Spleen (tissue), 11 donors: ENCODE data around the gene CEP250. TPM values are rescaled to one million over a fixed set of nuclear protein-coding genes. Genes with fewer than 3 reads are reported as not detected.
"Not testable (repeated sequence)": the region's sequence is repeated elsewhere in the genome, so short reads cannot be mapped to it uniquely, and the experiment has no call there.

ENCODE experiments used
- DNase-seq: peaks from one replicate; pipeline ENCODE4 v3.0.0-alpha.2; 2020
- H3K27ac ChIP-seq, 8 donors: fragments of 200-600 bp; sonication (generic) in 7 of 8; 1 replicate in 4 of 8; 2 replicates in 4 of 8; pipeline versions ENCODE4 v1.5.0 to v1.8.0; 2016 to 2021; ENCODE audit warnings: inconsistent platforms in 4 of 8, mild to moderate bottlenecking in 4 of 8, moderate library complexity in 1 of 8
- H3K27me3 ChIP-seq, 7 donors: fragments of 200-600 bp; sonication (generic) in 6 of 7; replicated peaks in 1 of 7; 1 replicate in 4 of 7; 2 replicates in 3 of 7; pipeline versions ENCODE4 v1.5.0 to v1.8.0; 2016 to 2021; ENCODE audit warnings: inconsistent platforms in 3 of 7, mild to moderate bottlenecking in 1 of 7
- H3K36me3 ChIP-seq, 6 donors: fragments of 200-600 bp; sonication (generic) in 5 of 6; 1 replicate in 4 of 6; 2 replicates in 2 of 6; pipeline versions ENCODE4 v1.5.0 to v1.8.0; 2016 to 2021; ENCODE audit warnings: inconsistent platforms in 2 of 6
- H3K4me1 ChIP-seq, 6 donors: fragments of 200-600 bp; sonication (generic) in 5 of 6; 1 replicate in 3 of 6; 2 replicates in 3 of 6; pipeline versions ENCODE4 v1.5.0 to v1.8.0; 2016 to 2021; ENCODE audit warnings: inconsistent platforms in 3 of 6
- H3K4me3 ChIP-seq, 8 donors: fragments of 200-600 bp; sonication (generic) in 7 of 8; 1 replicate in 4 of 8; 2 replicates in 4 of 8; pipeline versions ENCODE4 v1.5.0 to v1.8.0; 2016 to 2021; ENCODE audit warnings: inconsistent platforms in 4 of 8, mild to moderate bottlenecking in 4 of 8, moderate library complexity in 2 of 8
- H3K9me3 ChIP-seq, 8 donors: fragments of 200-600 bp; sonication (generic) in 7 of 8; 1 replicate in 4 of 8; 2 replicates in 4 of 8; pipeline versions ENCODE4 v1.5.0 to v1.8.0; 2016 to 2021; ENCODE audit warnings: inconsistent platforms in 4 of 8
- CTCF ChIP-seq, 11 experiments: fragments of 200-600 bp in 7 of 11; fragments of 450-650 bp in 4 of 11; sonication (generic) in 4 of 11; IDR thresholded peaks in 8 of 11; conservative IDR thresholded peaks in 3 of 11; 1 replicate in 7 of 11; 2 replicates in 4 of 11; pipeline versions ENCODE4 v1.4.0 to v1.8.0; 2016 to 2021; ENCODE audit warnings: antibody characterized with exemption in 11 of 11, inconsistent platforms in 4 of 11, mild to moderate bottlenecking in 1 of 11
- POLR2A ChIP-seq, 3 donors: fragments of 450-650 bp; IDR thresholded peaks; one replicate each; pipeline ENCODE4 v1.5.1; 2017; ENCODE audit warnings: antibody characterized with exemption in 3 of 3, mild to moderate bottlenecking in 1 of 3
- POLR2AphosphoS5 ChIP-seq, 3 donors: sonication (generic); formaldehyde crosslinking; IDR thresholded peaks; one replicate each; pipeline ENCODE4 v1.5.1; 2017; ENCODE audit warnings: antibody characterized with exemption in 3 of 3
- WGBS, 5 donors: extraction: QIAGEN DNeasy Blood & Tissue Kit in 3 of 5; methylation state at CpG; one replicate each; pipeline versions ENCODE4 v1.1.5 to v1.1.7; 2013 to 2018; 5-methylcytosine and 5-hydroxymethylcytosine counted together
- intact Hi-C: fragments of 100-400 bp; cut with DNase I; formaldehyde crosslinking; loops from one replicate; pipeline ENCODE4 v1.15.0; 2023; ENCODE audit warnings: low total_unique reads
- polyA plus RNA-seq, 3 donors: library from polyadenylated mRNA; stranded (reverse); fragments of 200-250 nt; gene quantifications; one replicate each; pipeline ENCODE4 v1.2.1, GENCODE V29; 2013
- total RNA-seq, 7 donors: library from RNA; depleted of rRNA in 3 of 7; stranded (reverse); fragments of >200 nt in 3 of 7; fragmentation: NEBNext Ultra II Directional in 4 of 7; extraction: Animal tissue kit (Norgen Biotek cat#: 25700) in 4 of 7; gene quantifications; one replicate each; pipeline versions ENCODE4 v1.1.0 to v1.2.1, GENCODE V29; 2016 to 2021
- donor health status: healthy with polysubstance abuse.
- donor health status: DM: no; HTN: no; CAD: no; lungs with moderate emphysema.
- donor health status: DM: no; HTN: no; CAD: no.
- donor health status: Bipolar disorder and iron deficiency.
- donor health status: healthy.
- donor health status: DM: no; HTN: no; CAD: no.
- donor health status: DM: yes; HTN: yes; CAD: no.

The CEP250 gene
- total and polyA plus RNA-seq, 10 donors = 15.2 to 70.0 (median 45.7) TPM

DNA sequence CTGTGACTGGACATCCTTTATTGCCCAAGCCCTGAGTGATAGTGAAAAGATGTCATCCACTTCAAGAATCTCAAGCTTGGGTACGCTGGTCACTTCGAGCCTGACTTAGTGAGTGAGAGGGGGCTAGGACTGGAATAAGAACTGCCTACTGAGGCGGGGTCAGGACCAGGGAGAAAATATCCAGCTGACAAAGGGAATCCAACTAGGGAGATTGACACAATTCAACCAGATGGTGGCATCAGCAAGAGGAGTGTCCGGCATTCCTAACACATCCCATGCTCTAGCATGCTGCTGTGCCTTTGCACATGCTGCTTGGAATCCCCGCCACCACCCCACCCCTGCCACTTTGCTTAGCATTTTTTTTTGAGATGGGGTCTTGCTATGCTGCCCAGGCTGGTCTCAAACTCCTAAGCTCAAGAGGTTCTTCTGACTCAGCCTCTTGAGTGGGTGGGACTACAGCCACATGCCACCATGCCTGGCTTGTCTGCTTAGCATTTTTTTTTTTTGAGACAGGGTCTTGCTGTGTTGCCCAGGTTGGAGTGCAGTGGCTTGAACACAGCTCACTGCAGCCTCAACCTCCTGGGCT lies 6.5 kb upstream of the CEP250 start:
- DNase-seq = no peak
- intact Hi-C loops = loop anchor here (5.0 kb wide), 1 partner anchor 147 kb away; no protein-coding TSS in a partner anchor
- Histone ChIP-seq H3K36me3 (no peaks in the 10 kb centered on the region), H3K27me3 (no peaks in the 10 kb centered on the region), H3K27ac (no peak overlapping the region), H3K4me3 (no peak overlapping the region), H3K4me1 (peaks cover 0 to 18% (median 7%) of the 10 kb centered on the region in 6 donors), H3K9me3 (no peaks in the 10 kb centered on the region)
- TF ChIP-seq POLR2AphosphoS5 (IDR thresholded peaks at IDR 0.05) = no peak
- no peak for TF ChIP-seq POLR2A (IDR thresholded peaks at IDR 0.05)
- no peak for TF ChIP-seq CTCF (IDR thresholded peaks at IDR 0.05 in 8 of 11, conservative IDR thresholded peaks at IDR 0.05 in 3 of 11)
- WGBS, 5 donors = 85 to 93% (median 88%) methylated on average over 2 to 5 of the region's 5 CpGs

- H3K36me3 ChIP-seq, H3K27me3 ChIP-seq, H3K4me3 ChIP-seq, H3K27ac ChIP-seq, H3K9me3 ChIP-seq, DNase-seq: not testable (repeated sequence)
- intact Hi-C loops = loop anchor here (5.0 kb wide), 1 partner anchor 148 kb away; no protein-coding TSS in a partner anchor
- 89 to 93% (median 90%) methylated on average over 13 of the region's 13 CpGs for WGBS, 5 donors
- peaks cover 0 to 25% (median 12%) of the 10 kb centered on the region in 6 donors for H3K4me1 ChIP-seq
These were observed 5.5 kb upstream of the CEP250 start for GRCh38 chr20:35449855-35450254.

DNA sequence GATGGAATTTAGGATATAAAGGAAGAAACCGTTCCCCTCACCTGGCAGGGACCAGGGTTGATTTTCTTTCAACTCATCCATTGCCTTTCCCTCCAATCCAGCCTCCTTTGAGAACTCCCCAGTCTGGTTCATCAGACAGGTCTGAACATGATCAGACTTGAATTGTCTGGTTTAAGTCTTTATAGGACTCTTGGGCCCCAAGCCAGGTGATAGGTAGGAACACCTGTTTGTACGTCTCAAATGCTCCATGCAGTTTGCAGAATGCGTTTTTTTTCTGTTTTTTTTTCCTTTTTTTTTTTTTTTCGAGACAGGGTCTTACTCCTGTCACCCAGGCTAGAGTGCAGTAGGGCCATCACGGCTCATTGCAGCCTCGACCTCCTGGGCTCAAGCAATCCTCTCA lies 4.1 kb upstream of the CEP250 start:
- DNase-seq = no peak
- 87 to 94% (median 91%) methylated on average over 6 of the region's 6 CpGs for WGBS, 5 donors
- Histone ChIP-seq H3K9me3 (no peaks in the 10 kb centered on the region), H3K27ac (no peak overlapping the region), H3K4me1 (peaks cover 4 to 35% (median 21%) of the 10 kb centered on the region in 6 donors), H3K27me3 (no peaks in the 10 kb centered on the region), H3K4me3 (no peak overlapping the region), H3K36me3 (no peaks in the 10 kb centered on the region)
- intact Hi-C loops = no loop called here
- TF ChIP-seq POLR2AphosphoS5 (IDR thresholded peaks at IDR 0.05) = no peak
- no peak for TF ChIP-seq CTCF (IDR thresholded peaks at IDR 0.05 in 8 of 11, conservative IDR thresholded peaks at IDR 0.05 in 3 of 11)
- TF ChIP-seq POLR2A (IDR thresholded peaks at IDR 0.05) = no peak

DNA sequence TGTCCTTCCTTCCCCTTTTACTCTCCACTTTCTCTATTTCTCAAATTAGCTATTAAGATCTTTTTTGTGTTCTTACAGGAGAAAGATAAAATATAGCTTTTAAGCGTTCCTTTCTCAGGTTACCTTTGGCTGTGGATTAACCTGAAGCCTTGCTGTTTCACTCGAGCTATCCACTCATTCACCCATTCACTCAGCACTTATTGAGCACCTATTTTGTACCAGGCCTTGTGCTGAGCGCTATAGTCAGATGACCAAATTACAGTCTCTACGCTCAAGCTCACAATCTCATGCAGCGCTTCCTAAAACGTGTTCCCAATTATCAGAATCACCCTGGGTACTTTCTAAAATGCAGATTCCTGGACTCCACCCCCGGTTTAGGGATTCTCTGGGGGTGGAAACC lies 1.8 kb upstream of the CEP250 start:
- TF ChIP-seq POLR2AphosphoS5 (IDR thresholded peaks at IDR 0.05) = no peak
- Histone ChIP-seq H3K27me3 (no peaks in the 10 kb centered on the region), H3K4me3 (peak overlapping the region in 3 of 8 donors; percentile 81 to 96 (median 83)), H3K9me3 (no peaks in the 10 kb centered on the region), H3K4me1 (peaks cover 4 to 34% (median 19%) of the 10 kb centered on the region in 6 donors), H3K27ac (no peak overlapping the region), H3K36me3 (no peaks in the 10 kb centered on the region)
- no peak for DNase-seq
- intact Hi-C loops = no loop called here
- 88 to 94% (median 89%) methylated on average over 7 of the region's 7 CpGs for WGBS, 5 donors

GRCh38 chr20:35456700-35457099 lies 1.3 kb downstream of the CEP250 start:
- H3K27ac ChIP-seq, DNase-seq, H3K9me3 ChIP-seq, H3K27me3 ChIP-seq, intact Hi-C loops, H3K4me3 ChIP-seq: not testable (repeated sequence)
- peaks cover 4 to 34% (median 19%) of the 10 kb centered on the region in 6 donors for H3K4me1 ChIP-seq
- peaks cover 0 to 22% (median under 1%) of the 10 kb centered on the region in 6 donors for H3K36me3 ChIP-seq
- 97 to 99% (median 98%) methylated on average over 7 of the region's 7 CpGs for WGBS, 5 donors

DNA sequence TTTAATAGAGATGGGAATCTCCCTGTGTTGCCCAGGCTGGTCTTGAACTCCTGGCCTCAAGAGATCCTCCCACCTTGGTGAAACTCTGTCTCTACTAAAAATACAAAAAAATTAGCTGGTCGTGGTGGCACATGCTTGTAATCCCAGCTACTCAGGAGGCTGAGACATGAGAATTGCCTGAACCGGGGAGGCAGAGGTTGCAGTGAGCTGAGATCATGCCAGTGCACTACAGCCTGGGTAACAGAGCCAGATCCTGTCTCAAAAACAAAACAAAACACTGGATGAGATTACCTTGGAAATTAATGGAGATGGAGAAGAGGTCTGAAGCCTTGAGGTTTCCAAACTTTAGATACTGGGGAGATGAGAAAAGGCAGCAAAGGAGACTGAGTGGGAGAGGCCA lies 2.1 kb downstream of the CEP250 start:
- H3K9me3 ChIP-seq, DNase-seq, H3K27me3 ChIP-seq, H3K4me3 ChIP-seq, intact Hi-C loops, H3K27ac ChIP-seq: not testable (repeated sequence)
- WGBS, 5 donors = 78 to 91% (median 86%) methylated on average over 2 of the region's 2 CpGs
- Histone ChIP-seq H3K4me1 (peaks cover 4 to 41% (median 19%) of the 10 kb centered on the region in 6 donors), H3K36me3 (peaks cover 0 to 30% (median 4%) of the 10 kb centered on the region in 6 donors)
